Testis (tissue), 2 donors: ENCODE results near the gene ANXA9.

Source experiments
- POLR2A ChIP-seq: fragments of 450-650 bp; IDR thresholded peaks from one replicate; pipeline ENCODE4 v1.6.1; 2017; ENCODE audit warnings: antibody characterized with exemption, mild to moderate bottlenecking, moderate library complexity
- TF ChIP-seq, protein P1 (sequence below), 3 experiments: fragments of 450-650 bp in 2 of 3; fragments of 200-600 bp in 1 of 3; sonication (generic) in 1 of 3; IDR thresholded peaks; one replicate each; pipeline ENCODE4 v1.5.1; 2016 to 2019; ENCODE audit warnings: antibody characterized with exemption in 3 of 3, mild to moderate bottlenecking in 2 of 3, moderate library complexity in 1 of 3

DNA sequence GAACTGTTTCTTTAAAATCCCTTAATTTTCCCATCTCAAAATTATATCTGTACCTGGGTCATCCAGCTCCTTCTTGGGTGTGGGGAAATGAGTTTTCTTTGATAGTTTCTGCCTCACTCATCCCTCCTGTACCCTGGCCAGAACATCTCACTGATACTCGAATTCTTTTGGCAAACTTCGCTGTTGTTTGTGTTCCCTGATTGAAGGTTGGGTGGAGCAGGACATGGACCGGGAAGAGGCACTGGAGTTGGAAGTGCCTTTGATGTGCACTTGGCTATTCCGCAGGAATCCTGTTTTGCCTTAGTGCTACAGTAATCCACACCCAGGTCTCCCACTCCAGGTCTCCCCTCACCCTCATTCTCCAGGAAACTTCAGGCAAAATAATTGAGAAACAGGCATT is 13.4 kb downstream of the ANXA9 start:
- TF ChIP-seq, protein P1, sequence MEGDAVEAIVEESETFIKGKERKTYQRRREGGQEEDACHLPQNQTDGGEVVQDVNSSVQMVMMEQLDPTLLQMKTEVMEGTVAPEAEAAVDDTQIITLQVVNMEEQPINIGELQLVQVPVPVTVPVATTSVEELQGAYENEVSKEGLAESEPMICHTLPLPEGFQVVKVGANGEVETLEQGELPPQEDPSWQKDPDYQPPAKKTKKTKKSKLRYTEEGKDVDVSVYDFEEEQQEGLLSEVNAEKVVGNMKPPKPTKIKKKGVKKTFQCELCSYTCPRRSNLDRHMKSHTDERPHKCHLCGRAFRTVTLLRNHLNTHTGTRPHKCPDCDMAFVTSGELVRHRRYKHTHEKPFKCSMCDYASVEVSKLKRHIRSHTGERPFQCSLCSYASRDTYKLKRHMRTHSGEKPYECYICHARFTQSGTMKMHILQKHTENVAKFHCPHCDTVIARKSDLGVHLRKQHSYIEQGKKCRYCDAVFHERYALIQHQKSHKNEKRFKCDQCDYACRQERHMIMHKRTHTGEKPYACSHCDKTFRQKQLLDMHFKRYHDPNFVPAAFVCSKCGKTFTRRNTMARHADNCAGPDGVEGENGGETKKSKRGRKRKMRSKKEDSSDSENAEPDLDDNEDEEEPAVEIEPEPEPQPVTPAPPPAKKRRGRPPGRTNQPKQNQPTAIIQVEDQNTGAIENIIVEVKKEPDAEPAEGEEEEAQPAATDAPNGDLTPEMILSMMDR (IDR thresholded peaks at IDR 0.05) = no peak
- no peak for TF ChIP-seq POLR2A
